Peyer's patch (tissue), 4 donors: ENCODE results near the gene SPATA9. TPM values are rescaled to one million over a fixed set of nuclear protein-coding genes. Genes with fewer than 3 reads are reported as not detected.

Experiments used
- DNase-seq, 3 donors: peaks; one replicate each; pipeline ENCODE4 v3.0.0-alpha.2; 2017 to 2019
- H3K27ac ChIP-seq, 4 donors: fragments of 200-600 bp; sonication (generic); one replicate each; pipeline ENCODE4 v1.5.1; 2016 to 2019
- H3K27me3 ChIP-seq, 2 donors: fragments of 200-600 bp; sonication (generic); one replicate each; pipeline ENCODE4 v1.5.1; 2019
- H3K36me3 ChIP-seq, 3 donors: fragments of 200-600 bp; sonication (generic); one replicate each; pipeline ENCODE4 v1.5.1; 2016 to 2019
- H3K4me1 ChIP-seq, 4 donors: fragments of 200-600 bp; sonication (generic); one replicate each; pipeline ENCODE4 v1.5.1; 2016 to 2019
- H3K4me3 ChIP-seq, 4 donors: fragments of 200-600 bp; sonication (generic); 1 replicate in 3 of 4; 2 replicates in 1 of 4; pipeline ENCODE4 v1.5.1; 2016 to 2019; ENCODE audit warnings: mild to moderate bottlenecking in 1 of 4
- H3K9me3 ChIP-seq, 4 donors: fragments of 200-600 bp; sonication (generic); one replicate each; pipeline ENCODE4 v1.5.1; 2016 to 2019; ENCODE audit warnings: mild to moderate bottlenecking in 1 of 4
- CTCF ChIP-seq, 6 experiments: fragments of 450-650 bp in 4 of 6; fragments of 200-600 bp in 2 of 6; sonication (generic) in 1 of 6; IDR thresholded peaks; one replicate each; pipeline ENCODE4 v1.5.1; 2017 to 2019; ENCODE audit warnings: antibody characterized with exemption in 6 of 6, mild to moderate bottlenecking in 3 of 6, moderate library complexity in 1 of 6
- POLR2A ChIP-seq, 2 donors: fragments of 450-650 bp; IDR thresholded peaks; one replicate each; pipeline ENCODE4 v1.5.1; 2017; ENCODE audit warnings: antibody characterized with exemption in 2 of 2, mild to moderate bottlenecking in 2 of 2, moderate library complexity in 2 of 2
- total RNA-seq, 4 donors: library from RNA; depleted of rRNA; stranded (reverse); fragments of >200 nt; gene quantifications; one replicate each; pipeline ENCODE4 v1.1.0, GENCODE V29; 2016

The SPATA9 gene
- total RNA-seq = not detected

- DNase-seq = no peak
- no peaks in the 10 kb centered on the region for H3K4me1 ChIP-seq
- no peak for TF ChIP-seq CTCF (IDR thresholded peaks at IDR 0.05)
- TF ChIP-seq POLR2A (IDR thresholded peaks at IDR 0.05) = no peak
- no peaks in the 10 kb centered on the region for H3K9me3 ChIP-seq
- H3K27me3 ChIP-seq = no peaks in the 10 kb centered on the region
- H3K27ac ChIP-seq = no peak within 1 kb of the TSS
- H3K4me3 ChIP-seq = no peak within 1 kb of the TSS
- H3K36me3 ChIP-seq = no peaks in the 10 kb centered on the region
Measured at GRCh38 chr5:95682891-95683290, at the start of gene SPATA9. Gene SPATA9, minus strand, starts transcription at chr5:95682991. Its CDS starts 137 bp downstream, at chr5:95682854.

- Histone ChIP-seq H3K4me3 (peak overlapping the region; percentile 54 to 93 (median 83)), H3K36me3 (no peaks in the 10 kb centered on the region), H3K4me1 (peaks cover 0 to 39% (median 4%) of the 10 kb centered on the region in 4 donors), H3K27ac (peak overlapping the region; percentile 78 to 97 (median 92)), H3K27me3 (no peaks in the 10 kb centered on the region), H3K9me3 (no peaks in the 10 kb centered on the region)
- DNase-seq = peak; percentile 30 to 74 (median 70)
- no peak for TF ChIP-seq POLR2A (IDR thresholded peaks at IDR 0.05)
- TF ChIP-seq CTCF (IDR thresholded peaks at IDR 0.05) = no peak
Measured at GRCh38 chr5:95731571-95732554, 49.1 kb upstream of the SPATA9 start.

GRCh38 chr5:95730730-95731570 lies 48.2 kb upstream of the SPATA9 start, which contains the start of gene RHOBTB3:
Gene RHOBTB3, plus strand, starts transcription at chr5:95731336. Its CDS starts 347 bp downstream, at chr5:95731683.
- Histone ChIP-seq H3K36me3 (no peaks in the 10 kb centered on the region), H3K27me3 (no peaks in the 10 kb centered on the region), H3K4me3 (peak within 1 kb of the TSS; percentile 54 to 93 (median 83)), H3K27ac (peak within 1 kb of the TSS; percentile 78 to 97 (median 92)), H3K4me1 (peaks cover 0 to 36% (median 4%) of the 10 kb centered on the region in 4 donors), H3K9me3 (no peaks in the 10 kb centered on the region)
- TF ChIP-seq CTCF (IDR thresholded peaks at IDR 0.05) (peak in 1 of 6 experiments; percentile 10), POLR2A (IDR thresholded peaks at IDR 0.05) (peak; percentile 52 to 74)
- DNase-seq = peak; percentile 46 to 90 (median 86)

- H3K27ac ChIP-seq = peak overlapping the region; percentile 78 to 97 (median 92)
- H3K27me3 ChIP-seq = no peaks in the 10 kb centered on the region
- peak overlapping the region; percentile 54 to 93 (median 83) for H3K4me3 ChIP-seq
- TF ChIP-seq POLR2A (IDR thresholded peaks at IDR 0.05) (no peak), CTCF (IDR thresholded peaks at IDR 0.05) (no peak)
- H3K36me3 ChIP-seq = no peaks in the 10 kb centered on the region
- peaks cover 0 to 28% (median 4%) of the 10 kb centered on the region in 4 donors for H3K4me1 ChIP-seq
- no peaks in the 10 kb centered on the region for H3K9me3 ChIP-seq
- DNase-seq = no peak
Measured at GRCh38 chr5:95730011-95730700, 47.4 kb upstream of the SPATA9 start.
